GM19193 (cell line): ENCODE measurements around the gene FAM78A.

Experiments
- POLR2A ChIP-seq: IDR thresholded peaks from 4 replicates; pipeline ENCODE4 v1.6.1; 2011; ENCODE audit not compliant: insufficient read depth, insufficient read length; ENCODE audit errors: extremely low read depth

The FAM78A gene

DNA sequence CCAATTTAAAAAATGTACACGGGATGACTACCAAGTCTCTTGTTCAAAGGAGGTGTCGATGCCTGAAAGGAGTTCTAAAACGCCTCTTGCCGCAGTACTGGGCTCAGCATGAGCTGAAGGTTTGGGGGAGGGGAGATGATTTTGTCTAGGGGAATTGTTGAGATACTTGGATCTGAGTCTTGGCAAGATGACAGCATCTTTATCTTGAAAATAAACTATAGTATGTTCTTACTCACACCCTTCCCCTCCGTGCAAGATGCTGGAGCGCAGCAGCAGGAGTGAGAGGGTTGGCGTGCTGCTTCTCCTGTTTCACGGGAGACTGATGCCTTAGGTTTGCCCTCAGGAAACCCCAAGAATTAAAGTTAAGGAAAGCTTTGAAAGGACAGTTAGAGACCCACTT lies 47.3 kb downstream of the FAM78A start:
- no peak for TF ChIP-seq POLR2A

DNA sequence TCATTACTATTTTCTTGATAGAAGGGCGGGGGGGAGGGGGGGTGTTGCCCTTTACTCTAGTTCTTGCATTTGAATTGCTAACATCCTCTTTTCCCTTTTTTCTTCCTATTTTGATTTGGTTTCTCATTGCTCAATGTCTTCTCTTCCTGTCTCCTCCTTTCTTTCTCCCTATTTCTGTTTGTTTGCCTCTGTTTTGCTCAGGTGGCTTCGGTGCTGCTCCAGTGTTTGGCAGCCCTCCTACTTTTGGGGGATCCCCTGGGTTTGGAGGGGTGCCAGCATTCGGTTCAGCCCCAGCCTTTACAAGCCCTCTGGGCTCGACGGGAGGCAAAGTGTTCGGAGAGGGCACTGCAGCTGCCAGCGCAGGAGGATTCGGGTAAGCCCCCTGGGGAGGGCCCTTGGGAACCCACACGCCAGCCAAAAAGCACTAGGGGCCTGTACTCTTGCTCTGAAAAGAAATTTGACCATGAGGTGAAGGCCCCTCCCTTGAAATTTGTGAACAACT lies 48.3 kb downstream of the FAM78A start:
- no peak for TF ChIP-seq POLR2A

DNA sequence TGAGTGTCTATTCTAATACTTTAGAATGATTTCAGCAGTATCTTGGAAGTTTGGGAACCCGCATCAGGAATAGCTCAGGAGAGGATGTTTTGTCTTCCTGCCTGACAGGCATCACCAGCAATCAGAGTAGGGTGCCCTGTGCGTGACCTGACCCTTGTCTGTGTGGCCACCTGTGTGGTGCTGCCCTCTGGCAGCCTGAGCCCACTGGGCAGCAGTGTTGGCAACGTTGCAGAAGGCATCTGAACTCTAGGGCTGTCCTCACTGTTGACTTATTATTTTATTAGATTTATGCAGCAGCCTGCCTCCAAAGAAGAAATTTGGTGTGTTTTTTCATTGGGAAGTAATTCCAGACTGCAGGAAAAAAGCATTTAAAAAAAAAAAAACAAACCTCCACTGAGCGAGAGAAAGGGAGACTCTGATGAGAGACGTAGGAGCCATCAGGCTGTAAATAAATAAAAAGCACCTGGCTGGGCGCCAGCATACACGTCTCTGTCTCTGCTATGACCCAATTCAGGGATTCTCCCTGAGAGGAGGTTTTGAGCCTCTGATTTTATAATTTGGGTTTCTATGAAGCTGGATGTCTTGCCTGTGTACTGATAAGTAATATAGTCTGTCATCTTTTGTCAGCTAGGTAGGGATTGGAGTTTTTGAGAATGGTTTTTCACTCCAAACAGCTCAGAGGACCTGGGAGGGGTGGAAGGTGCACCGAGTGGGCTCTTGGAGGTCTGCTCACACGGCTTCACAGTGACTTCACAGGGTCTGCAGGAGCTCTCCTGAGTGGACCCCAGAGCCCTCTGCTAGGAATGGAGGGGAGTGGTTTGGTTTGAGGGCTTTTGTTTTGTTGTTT lies 49.0 kb downstream of the FAM78A start:
- TF ChIP-seq POLR2A, result no peak

DNA sequence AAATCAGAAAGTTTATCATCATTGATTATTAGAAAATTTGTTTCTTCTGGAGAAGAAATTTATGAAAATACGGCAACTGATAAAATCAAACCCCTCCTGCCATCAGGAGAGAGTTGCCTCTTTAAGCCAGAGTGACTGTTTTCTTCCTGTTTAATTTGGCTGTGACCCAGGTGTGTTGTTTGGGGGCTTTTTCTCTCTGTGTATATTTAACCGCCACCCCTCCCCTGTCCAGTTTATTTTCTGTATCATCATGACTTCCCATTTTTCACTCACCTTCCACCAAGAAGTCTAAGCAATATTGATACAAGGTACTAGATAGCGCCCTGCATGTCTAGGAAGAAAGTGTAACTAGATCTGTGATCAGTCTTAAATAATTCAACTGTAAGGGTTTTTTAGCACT lies 50.1 kb downstream of the FAM78A start:
- TF ChIP-seq POLR2A, result no peak

DNA sequence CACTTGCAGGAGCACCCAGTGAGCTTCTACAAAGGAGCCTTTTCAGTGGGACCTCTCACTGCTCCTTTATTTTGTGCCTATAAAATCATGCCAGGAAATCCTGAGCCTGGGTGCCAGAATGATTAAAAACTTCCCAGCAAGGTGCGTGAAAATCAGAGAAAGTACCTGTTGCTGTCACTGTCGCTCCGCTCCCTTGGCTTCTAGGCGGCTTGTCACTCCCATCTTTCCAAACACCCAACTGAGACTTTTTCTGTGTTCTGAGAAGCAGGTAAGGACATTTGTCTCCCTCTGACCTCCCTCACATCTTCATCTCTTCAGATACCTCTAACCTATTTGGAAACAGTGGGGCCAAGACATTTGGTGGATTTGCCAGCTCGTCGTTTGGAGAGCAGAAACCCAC lies 53.9 kb downstream of the FAM78A start:
- no peak for TF ChIP-seq POLR2A

DNA sequence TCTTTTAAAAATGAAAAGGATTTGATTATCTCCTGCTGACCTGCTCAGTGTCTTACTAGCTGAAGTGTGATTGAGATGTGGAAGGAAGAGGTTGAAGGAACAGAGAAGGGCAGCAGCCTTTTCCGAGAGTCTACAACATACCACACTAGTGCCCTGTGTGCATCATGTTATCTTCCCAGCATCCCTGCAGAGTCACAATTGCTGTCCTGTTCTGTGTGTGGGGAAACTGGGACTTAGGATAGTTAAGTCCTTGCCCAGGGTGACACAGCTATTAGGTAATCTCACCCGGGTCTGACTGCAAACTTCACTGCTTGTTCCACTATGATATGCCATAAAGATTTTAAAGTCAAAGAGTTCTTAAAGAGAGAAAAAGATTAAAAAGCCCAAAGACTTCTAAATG lies 55.8 kb downstream of the FAM78A start:
- TF ChIP-seq POLR2A, result no peak

DNA sequence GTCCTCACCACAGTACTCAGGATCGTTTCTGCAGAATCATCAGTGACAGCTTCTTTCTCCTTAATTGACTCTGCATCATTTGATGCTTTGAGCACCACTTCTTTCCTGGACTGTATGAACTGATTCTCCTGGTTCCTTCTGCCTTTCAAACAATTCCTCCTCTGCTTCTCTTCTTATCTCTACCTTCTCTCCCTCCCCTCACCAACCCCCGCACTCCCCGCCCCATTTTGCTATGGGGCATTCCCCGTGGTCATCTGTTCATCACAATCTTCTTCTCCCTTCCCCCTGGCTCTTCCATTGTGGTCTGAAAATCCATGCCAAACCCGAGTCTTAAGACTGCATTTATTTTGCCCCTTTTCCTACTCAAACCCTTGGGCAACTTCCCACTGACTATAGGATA lies 57.9 kb downstream of the FAM78A start:
- TF ChIP-seq POLR2A, result no peak

DNA sequence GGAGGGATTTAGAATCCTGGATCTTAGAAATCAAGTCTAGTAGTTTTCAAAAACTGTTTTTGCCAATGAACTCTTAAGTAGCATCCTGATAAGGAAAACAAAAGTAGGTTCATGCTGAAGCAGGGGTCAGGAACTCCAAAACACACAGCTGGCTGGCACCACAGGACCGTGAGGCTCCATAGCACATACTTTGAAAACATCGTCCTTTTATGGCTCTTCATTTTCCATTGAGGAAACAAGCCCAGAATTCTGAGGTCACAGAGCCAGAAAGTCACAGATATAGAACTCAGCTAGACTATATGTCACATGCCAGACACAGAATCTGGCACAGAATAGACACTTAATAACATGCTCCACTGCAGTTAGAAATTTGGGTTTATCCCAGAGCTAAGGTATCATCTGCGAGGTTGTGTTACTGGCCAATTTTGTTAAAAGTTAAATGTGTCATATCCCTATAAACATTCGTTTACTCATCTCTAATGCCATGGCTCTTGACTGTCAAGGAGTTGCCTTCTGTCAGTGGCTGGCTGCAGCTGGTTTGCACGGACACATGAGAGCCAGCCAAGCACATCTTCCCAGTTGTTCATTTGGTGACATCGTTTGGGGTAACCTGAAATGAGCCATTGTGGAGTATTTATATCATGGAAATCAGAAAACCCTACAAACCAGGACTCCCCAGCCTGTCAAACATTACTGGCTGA lies 58.8 kb downstream of the FAM78A start:
- TF ChIP-seq POLR2A, result no peak

DNA sequence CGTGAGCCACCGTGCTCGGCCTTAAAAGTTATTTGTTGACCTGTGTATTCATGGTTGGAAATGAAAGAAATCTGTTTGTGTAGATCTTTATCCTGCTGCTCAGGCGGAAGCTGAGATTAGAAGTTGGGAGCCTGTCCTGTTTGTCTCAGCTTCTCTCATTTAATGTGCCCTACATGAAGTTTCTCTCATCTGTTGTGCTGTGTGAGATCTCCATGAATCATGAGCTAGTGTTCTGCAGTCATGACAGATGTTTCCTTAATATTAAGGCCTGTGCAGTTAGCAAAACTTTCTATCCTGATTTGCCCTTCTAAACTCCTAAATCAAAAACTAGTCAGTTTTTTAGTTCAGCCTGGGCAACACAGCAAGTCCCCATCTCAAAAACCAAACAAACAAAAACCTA lies 59.5 kb downstream of the FAM78A start:
- no peak for TF ChIP-seq POLR2A

DNA sequence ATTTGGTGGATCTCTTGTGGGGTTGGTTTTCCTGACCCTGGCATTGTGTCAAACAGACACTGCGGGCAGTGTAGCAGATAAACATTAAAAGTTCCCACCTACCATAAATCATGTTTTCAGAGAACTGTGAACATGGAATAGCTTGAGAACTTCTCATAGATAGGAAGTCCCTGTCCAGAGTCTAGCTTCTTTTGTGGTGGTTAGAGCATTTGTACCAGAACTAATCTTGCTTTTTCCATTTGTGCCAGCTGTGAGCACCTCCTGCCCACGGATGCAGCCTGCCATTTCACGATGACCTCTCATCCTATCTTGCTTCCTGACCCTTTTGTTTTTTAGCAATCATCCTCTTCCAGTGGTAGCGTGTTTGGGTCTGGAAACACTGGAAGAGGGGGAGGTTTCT lies 61.4 kb downstream of the FAM78A start:
- TF ChIP-seq POLR2A, result no peak

DNA sequence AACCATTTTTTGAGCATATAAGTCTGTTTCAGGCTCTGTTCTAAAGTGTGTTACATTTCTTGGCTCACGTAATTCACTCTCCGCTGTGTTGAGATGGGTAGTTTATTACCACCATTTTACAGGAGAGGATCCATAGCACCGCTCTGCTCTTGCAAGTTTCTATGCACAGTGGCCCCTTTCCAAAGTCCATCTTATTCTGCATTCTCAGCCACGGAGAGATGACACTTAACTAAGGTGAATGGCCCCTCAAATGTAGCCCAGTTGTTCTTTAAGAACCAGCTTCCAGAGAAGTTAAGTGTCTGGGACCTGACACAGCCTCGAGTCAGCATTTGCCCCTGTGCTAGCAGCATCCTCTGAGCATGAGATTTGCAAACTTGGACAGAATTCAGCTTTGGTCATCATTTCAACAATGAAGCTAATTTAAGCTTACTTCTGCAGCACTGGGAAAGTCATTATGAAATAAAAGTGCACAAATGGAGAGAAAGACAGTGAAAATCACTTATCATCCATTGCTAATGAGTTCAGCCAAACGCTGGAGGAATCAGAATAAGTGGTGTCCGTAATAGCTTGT lies 61.9 kb downstream of the FAM78A start:
- TF ChIP-seq POLR2A, result no peak
